ENCODE data around the gene GAGE12C. TPM values are rescaled to one million over a fixed set of nuclear protein-coding genes. Genes with fewer than 3 reads are reported as not detected.
"Not testable (repeated sequence)": the region's sequence is repeated elsewhere in the genome, so short reads cannot be mapped to it uniquely, and the experiment has no call there.

The GAGE12C gene, protein sequence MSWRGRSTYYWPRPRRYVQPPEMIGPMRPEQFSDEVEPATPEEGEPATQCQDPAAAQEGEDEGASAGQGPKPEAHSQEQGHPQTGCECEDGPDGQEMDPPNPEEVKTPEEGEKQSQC
- total RNA-seq, result not detected in 2 replicates

DNA sequence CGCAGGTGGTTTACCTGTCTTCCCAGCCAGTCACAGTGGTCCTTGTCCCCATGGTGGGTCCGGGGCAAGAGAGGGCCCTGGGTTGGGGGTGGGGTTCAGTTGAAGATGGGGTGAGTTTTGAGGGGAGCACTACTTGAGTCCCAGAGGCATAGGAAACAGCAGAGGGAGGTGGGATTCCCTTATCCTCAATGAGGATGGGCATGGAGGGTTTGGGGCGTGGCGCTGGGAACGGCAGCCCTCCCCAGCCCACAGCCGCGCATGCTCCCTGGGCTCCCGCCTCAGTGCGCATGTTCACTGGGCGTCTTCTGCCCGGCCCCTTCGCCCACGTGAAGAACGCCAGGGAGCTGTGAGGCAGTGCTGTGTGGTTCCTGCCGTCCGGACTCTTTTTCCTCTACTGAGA lies at the start of gene GAGE12C:
Gene GAGE12C (plus strand): TSS at position 301 of the 400 bp plus-strand sequence. CDS start 1,155 bp downstream, outside the sequence.
- not testable (repeated sequence) for DNase-seq (ENCODE audit: low read depth, low spot score)

DNA sequence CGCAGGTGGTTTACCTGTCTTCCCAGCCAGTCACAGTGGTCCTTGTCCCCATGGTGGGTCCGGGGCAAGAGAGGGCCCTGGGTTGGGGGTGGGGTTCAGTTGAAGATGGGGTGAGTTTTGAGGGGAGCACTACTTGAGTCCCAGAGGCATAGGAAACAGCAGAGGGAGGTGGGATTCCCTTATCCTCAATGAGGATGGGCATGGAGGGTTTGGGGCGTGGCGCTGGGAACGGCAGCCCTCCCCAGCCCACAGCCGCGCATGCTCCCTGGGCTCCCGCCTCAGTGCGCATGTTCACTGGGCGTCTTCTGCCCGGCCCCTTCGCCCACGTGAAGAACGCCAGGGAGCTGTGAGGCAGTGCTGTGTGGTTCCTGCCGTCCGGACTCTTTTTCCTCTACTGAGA lies 9.5 kb downstream of the GAGE12C start, which contains the start of gene GAGE12D:
Gene GAGE12D (plus strand): TSS at position 301 of the 400 bp plus-strand sequence. CDS start 1,155 bp downstream, outside the sequence.
- DNase-seq (ENCODE audit: low read depth, low spot score), result not testable (repeated sequence)

DNA sequence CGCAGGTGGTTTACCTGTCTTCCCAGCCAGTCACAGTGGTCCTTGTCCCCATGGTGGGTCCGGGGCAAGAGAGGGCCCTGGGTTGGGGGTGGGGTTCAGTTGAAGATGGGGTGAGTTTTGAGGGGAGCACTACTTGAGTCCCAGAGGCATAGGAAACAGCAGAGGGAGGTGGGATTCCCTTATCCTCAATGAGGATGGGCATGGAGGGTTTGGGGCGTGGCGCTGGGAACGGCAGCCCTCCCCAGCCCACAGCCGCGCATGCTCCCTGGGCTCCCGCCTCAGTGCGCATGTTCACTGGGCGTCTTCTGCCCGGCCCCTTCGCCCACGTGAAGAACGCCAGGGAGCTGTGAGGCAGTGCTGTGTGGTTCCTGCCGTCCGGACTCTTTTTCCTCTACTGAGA lies 19.0 kb downstream of the GAGE12C start, which contains the start of gene GAGE12E:
Gene GAGE12E (plus strand): TSS at position 301 of the 400 bp plus-strand sequence. CDS start 1,155 bp downstream, outside the sequence.
- DNase-seq (ENCODE audit: low read depth, low spot score), result not testable (repeated sequence)

DNA sequence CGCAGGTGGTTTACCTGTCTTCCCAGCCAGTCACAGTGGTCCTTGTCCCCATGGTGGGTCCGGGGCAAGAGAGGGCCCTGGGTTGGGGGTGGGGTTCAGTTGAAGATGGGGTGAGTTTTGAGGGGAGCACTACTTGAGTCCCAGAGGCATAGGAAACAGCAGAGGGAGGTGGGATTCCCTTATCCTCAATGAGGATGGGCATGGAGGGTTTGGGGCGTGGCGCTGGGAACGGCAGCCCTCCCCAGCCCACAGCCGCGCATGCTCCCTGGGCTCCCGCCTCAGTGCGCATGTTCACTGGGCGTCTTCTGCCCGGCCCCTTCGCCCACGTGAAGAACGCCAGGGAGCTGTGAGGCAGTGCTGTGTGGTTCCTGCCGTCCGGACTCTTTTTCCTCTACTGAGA lies 28.6 kb downstream of the GAGE12C start, which contains the start of gene GAGE12F:
Gene GAGE12F (plus strand): TSS at position 301 of the 400 bp plus-strand sequence. CDS start 1,155 bp downstream, outside the sequence.
- DNase-seq (ENCODE audit: low read depth, low spot score), result not testable (repeated sequence)

DNA sequence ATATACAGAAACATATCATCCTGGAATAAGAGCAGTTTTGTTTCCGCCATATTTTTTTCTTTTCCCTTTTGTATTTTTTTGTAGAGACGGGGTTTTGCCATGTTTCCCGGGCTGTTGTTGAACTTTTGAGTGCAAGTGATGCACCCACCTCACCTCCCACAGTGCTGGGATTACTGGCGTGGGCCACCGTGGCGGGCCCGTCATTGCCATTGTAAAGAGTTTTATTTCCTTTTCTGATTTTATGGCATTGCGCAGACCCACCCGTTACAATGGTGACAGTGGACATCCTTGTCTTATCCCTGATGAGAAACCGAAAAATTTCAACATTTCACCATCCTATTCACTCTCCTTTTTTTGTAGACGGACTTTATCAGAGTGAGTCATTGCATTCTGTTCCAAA lies 36.8 kb downstream of the GAGE12C start:
- DNase-seq (ENCODE audit: low read depth, low spot score), result not testable (repeated sequence)

DNA sequence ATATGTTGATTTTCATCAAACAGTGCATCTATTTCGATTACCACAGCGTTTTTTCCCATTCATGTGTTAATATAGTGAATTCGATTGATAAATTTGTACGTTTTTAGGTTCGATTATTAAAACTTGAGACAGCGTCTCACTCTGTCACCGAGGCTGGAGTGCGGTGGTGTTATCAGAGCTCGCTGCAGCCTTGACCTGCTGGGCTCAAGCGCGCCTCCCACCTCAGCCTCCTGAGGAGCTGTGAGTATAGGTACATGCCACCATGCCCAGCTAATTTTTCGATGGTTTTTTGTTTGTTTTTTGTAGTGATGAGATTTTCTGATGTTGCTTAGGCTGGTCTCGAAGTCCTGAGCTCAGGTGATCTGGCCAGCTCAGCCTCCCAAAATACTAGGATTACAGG lies 37.2 kb downstream of the GAGE12C start:
- not testable (repeated sequence) for DNase-seq (ENCODE audit: low read depth, low spot score)

DNA sequence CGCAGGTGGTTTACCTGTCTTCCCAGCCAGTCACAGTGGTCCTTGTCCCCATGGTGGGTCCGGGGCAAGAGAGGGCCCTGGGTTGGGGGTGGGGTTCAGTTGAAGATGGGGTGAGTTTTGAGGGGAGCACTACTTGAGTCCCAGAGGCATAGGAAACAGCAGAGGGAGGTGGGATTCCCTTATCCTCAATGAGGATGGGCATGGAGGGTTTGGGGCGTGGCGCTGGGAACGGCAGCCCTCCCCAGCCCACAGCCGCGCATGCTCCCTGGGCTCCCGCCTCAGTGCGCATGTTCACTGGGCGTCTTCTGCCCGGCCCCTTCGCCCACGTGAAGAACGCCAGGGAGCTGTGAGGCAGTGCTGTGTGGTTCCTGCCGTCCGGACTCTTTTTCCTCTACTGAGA lies 38.1 kb downstream of the GAGE12C start, which contains the start of gene GAGE12G:
Gene GAGE12G (plus strand): TSS at position 301 of the 400 bp plus-strand sequence. CDS start 1,155 bp downstream, outside the sequence.
- DNase-seq (ENCODE audit: low read depth, low spot score), result not testable (repeated sequence)

DNA sequence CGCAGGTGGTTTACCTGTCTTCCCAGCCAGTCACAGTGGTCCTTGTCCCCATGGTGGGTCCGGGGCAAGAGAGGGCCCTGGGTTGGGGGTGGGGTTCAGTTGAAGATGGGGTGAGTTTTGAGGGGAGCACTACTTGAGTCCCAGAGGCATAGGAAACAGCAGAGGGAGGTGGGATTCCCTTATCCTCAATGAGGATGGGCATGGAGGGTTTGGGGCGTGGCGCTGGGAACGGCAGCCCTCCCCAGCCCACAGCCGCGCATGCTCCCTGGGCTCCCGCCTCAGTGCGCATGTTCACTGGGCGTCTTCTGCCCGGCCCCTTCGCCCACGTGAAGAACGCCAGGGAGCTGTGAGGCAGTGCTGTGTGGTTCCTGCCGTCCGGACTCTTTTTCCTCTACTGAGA lies 47.7 kb downstream of the GAGE12C start, which contains the start of gene GAGE12H:
Gene GAGE12H (plus strand): TSS at position 301 of the 400 bp plus-strand sequence. CDS start 1,155 bp downstream, outside the sequence.
- DNase-seq (ENCODE audit: low read depth, low spot score), result not testable (repeated sequence)

Other genes starting within 250 kb of the GAGE12C start
- gene GAGE10, start 228.5 kb upstream of the GAGE12C start, total RNA-seq, result not detected in 2 replicates
- gene GAGE12J, start 210.1 kb upstream of the GAGE12C start, total RNA-seq, result not detected in 2 replicates
- gene GAGE13, start 200.6 kb upstream of the GAGE12C start, total RNA-seq, result not detected in 2 replicates
- gene GAGE12D, start 9.6 kb downstream of the GAGE12C start, total RNA-seq, result not detected in 2 replicates
- gene GAGE12E, start 19.1 kb downstream of the GAGE12C start, total RNA-seq, result not detected in 2 replicates
- gene GAGE12F, start 28.7 kb downstream of the GAGE12C start, total RNA-seq, result not detected in 2 replicates
- gene GAGE12G, start 38.2 kb downstream of the GAGE12C start, total RNA-seq, result not detected in 2 replicates
- not detected in 2 replicates for gene GAGE12H, start 47.8 kb downstream of the GAGE12C start, total RNA-seq
- gene GAGE2A, start 57.3 kb downstream of the GAGE12C start, total RNA-seq, result not detected in 2 replicates
- gene GAGE1, start 66.8 kb downstream of the GAGE12C start, total RNA-seq, result not detected in 2 replicates
- gene PAGE1, start 163.8 kb downstream of the GAGE12C start, total RNA-seq, result not detected in 2 replicates

Data from pulmonary artery endothelial cell (primary cell).